HG03342 (cell line): ENCODE measurements around the gene MARVELD2.
"Not testable (repeated sequence)": the region's sequence is repeated elsewhere in the genome, so short reads cannot be mapped to it uniquely, and the experiment has no call there.

Experiments
- ATAC-seq: cut with Tn5 transposase; IDR thresholded peaks from one replicate; pipeline ENCODE4 v1.9.1; 2021; ENCODE audit warnings: mild to moderate bottlenecking, moderate library complexity; ENCODE audit not compliant: unreplicated experiment

MARVELD2 gene, protein sequence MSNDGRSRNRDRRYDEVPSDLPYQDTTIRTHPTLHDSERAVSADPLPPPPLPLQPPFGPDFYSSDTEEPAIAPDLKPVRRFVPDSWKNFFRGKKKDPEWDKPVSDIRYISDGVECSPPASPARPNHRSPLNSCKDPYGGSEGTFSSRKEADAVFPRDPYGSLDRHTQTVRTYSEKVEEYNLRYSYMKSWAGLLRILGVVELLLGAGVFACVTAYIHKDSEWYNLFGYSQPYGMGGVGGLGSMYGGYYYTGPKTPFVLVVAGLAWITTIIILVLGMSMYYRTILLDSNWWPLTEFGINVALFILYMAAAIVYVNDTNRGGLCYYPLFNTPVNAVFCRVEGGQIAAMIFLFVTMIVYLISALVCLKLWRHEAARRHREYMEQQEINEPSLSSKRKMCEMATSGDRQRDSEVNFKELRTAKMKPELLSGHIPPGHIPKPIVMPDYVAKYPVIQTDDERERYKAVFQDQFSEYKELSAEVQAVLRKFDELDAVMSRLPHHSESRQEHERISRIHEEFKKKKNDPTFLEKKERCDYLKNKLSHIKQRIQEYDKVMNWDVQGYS

DNA sequence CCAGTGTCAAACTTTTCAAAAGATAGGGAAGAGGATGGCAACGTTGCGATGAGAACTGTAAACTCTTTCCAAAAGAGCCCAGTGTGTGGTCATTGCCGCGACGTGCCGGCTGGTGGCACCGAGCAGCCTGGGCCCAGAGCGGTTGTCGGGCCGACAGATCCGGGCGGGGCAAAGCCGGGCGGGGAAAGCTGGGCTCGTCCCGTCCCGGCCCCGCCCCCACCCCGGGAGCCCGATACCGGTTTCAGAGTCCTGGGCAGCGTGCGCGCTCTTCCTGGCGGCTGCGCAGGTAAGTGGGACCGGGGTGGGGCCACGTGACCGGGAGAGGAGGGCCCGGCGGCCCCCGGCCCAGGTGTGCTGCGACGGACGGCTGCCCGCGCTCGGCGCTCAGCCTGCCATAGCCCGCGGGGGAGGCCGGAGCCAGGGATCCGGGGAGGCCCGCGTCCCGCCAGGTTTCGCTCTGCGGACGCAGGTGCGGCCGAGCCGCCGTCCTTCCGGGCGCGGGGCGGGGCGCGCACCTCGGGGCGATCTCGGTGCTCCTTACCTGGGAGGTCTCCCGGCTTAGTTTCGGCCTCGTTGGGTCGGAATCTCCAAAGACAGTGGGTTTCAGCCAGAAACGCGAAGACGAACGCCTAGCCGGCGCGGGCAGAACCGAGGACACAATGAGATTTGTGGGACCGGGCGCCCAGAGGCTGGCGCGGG, at the start of gene MARVELD2:
Gene MARVELD2 (plus strand): TSS at position 232 of the 699 bp plus-strand sequence. CDS start 4,270 bp downstream, outside the sequence.
- ATAC-seq = peak; percentile 60

DNA sequence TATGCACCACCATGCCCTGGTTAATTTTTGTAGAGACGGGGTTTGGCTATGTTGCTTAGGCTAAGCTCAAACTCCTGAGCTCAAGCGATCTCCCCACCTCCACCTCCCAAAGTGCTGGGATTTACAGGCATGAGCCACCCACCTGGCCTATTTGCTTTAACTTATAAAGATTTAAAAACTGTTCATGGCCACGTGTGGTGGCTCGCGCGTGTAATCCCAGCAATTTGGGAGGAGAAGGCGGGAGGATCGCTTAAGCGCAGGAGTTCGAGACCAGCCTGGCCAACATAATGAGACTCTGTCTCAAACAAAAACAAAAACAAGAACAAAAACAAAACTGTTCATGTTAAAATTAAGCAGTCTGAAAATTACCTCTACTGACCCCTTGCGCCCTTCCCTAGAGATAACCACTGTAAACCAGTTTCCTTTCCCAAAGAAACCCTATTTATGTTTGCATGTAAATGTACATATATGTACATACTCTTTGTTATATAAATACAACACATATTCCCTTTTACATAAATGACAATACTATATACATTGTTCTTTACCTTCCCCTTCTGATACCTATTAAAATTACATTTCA, 47.1 kb upstream of the MARVELD2 start:
- ATAC-seq = no peak

DNA sequence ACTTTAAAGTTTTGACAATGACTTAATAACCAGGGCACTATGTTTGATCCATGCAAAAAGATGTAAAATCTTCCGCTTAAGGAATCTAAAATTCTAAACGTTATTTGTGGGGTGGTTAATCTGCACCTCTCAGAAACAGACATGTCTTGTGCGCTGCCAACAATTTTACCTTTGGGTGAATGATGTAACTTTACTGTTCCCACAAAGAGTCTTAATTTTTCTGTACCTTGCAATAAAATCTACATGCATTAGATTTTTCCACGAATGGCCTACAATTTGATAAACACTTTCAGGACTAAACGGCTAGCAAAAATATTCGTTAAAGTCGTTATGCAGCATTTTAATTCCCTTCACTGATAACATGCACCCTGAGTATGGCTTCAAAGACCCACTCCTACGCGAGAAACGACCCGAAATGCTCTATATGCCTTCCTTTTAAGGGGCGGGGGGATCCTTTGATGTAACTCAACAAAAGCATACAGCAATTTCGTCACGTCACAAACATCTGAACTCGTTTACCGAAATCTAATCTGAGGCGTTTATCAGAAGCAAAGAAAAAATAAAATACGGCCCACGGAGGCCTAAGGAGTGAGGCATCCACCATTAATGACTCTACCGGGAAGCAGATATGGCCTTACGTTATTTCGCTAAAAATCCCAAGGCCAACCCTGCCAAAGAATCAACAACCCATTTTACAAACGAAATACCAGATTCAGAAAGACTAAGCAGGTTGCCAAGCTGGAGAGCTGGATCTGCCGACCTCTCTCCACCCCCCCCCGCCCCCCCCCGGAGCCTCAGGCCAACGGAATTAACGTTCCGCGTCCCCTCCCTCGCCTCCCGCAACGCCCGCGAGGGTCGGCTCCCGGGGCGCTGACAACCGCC, 46.2 kb upstream of the MARVELD2 start:
- no peak for ATAC-seq

DNA sequence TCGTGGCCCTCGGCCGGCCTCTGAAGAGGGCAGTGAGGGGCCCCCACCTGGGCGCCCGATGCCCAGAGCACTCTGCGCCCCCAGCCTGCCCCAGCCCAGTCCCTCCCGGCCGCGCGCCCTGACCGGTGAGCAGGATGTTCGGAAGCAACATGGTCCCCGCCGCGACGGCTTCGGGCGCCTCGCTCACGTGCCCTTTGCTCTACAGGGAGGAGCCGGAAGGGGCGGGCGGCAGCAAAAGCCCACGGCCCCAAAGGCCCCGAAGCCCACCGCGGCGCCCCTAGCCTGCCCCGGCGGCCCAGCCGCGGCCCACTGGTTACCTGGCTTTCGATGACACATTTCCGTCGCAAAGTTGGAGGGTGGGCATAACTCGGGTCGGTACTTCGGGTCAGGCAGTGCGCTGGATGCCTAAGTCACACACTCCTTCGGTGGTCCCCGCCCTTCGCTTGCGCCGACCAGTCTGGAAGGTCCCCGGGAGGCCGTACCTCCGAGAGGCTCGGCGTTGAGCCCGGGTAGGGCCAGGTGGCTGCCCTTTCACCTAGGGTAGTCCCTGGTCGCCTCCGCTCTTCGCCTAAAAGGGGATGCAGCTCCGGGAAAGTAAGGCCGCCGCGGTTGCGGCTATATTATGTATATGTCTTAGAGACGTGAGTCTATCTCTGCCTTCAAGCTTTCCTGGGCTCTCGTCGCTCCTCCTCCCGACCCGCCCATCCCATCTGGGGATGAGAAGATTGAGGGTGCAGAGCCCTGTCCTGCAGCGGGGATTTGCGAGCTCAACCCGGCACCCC, 45.4 kb upstream of the MARVELD2 start, which contains the start of the genes AK6, RAD17 and TAF9:
Gene AK6 (minus strand): TSS at position 181 of the 782 bp plus-strand sequence. CDS start 30 bp downstream, at position 151.
Gene RAD17 (plus strand): TSS at position 479 of the 782 bp plus-strand sequence. CDS start 2,391 bp downstream, outside the sequence.
Gene TAF9 (minus strand): TSS at position 181 of the 782 bp plus-strand sequence. CDS start 3,783 bp downstream, outside the sequence.
- ATAC-seq = peak; percentile 88

DNA sequence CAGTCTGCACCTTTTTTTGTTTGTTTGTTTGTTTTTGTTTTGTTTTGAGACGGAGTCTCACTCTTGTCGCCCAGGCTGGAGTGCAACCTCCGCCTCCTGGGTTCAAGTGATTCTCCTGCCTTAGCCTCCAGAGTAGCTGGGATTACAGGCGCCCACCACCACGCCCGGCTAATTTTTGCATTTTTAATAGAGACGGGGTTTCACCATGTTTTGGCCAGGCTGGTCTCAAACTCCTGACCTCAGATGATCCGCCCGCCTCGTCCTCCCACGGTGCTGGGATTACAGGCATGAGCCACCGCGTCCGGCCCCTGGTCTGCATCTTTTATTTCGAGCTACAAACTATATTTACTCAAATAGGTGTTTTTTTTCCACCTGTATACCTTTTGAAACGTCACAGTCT, 44.6 kb upstream of the MARVELD2 start:
- not testable (repeated sequence) for ATAC-seq

DNA sequence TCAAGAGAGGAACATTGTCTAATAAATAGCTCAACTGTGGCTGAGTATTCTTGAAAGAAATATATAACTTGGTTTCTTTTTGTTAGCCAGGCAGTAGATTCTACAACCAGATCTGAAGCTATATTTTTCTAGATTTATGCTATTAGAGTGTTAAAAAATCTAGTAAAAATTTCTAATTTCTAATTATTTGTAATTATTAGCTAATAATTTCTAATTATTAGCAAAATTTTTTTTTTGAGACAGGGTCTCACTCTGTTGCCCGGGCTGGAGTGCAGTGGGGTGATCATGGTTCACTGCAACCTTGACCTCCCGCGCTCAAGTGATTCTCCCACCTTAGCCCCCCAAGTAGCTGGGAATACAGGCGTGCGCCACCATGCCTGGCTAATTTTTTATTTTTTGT, 42.5 kb upstream of the MARVELD2 start:
- no peak for ATAC-seq

DNA sequence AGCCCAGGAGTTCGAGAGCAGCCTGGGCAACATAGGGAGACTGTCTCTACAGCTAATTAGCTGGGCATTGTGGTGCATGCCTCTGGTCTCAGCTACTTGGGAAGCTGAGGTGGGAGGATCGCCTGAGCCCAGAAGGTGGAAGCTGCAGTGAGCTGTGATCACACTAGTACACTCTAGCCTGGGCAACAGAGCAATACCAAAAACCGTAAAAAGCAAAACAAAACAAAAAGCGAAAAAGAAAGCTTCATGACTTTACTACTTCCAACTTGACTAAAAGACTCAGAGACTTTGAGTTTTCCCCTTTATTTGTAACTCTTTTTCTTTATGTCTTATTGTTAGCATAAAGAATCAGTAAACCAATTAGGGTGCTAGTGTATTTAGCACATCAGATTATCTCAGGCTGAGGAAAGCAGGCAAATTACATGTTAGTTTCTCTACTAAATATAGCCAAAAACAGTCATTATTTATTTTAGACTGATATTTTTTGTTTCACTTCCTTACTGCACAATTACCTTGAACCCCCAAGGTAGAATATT, 39.9 kb upstream of the MARVELD2 start:
- ATAC-seq = peak; percentile 77

DNA sequence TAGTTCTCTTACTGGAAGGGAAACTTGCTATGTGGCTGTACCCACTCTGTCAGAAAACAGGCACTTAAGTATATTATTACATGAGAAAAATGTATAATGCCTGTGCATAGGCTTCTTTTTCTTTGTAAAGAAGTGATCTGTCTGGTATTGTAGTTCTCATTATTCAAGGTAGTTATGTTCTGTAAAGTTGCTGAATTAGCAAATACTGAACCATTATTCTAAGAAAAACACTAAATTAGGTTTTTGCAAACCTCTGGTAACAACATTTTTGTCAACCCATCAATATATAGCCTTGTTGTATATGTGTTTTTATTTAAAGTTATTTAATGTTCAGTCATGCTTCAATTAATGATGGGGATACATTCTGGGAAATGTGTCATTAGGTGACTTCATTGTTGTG, 36.5 kb upstream of the MARVELD2 start:
- no peak for ATAC-seq

DNA sequence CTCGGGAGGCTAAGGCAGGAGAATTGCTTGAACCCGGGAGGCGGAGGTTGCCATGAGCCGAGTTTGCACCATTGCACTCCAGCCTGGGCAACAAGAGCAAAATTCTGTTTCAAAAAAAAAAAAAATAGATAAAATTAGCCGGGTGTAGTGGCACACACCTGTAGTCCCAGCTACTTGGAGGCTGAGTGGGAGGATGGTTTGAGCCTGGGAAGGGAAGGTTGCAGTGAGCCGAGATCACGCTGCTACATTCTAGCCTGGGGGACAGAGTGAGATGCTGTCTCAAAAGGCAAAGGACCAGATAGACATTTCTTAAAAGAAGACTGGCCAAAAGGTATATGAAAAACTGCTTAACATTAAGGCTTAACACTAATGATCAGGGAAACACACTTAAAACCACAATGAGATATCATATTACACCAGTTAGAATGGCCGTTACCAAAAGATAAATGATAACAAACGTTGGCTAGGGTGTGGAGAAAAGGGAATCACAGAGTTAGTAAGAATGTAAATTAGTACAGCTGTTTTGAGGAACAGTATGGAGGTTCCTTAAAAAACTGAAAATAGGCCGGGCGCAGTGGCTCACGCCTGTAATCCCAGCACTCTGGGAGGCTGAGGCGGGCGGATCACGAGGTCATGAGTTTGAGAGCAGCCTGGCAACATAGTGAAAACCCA, 10.1 kb upstream of the MARVELD2 start:
- no peak for ATAC-seq

DNA sequence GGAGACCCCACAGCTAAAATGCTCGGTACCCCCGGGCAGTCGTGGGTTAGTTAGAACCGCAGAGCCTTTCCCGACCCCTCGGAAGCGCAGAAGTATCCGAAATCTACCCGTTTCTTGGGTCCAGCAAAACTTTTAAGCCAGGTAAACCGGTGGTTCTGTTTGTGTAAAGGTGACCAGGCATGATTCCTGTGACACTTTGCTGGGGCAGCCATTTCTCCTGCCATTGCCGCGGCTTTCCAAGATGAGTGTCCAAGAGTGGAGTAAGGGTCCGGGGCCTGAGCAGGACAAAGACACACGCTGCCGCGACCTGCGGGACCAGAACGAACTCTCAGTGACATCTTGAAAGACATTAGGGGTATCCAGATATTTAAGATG, 655 bp downstream of the MARVELD2 start:
- no peak for ATAC-seq

DNA sequence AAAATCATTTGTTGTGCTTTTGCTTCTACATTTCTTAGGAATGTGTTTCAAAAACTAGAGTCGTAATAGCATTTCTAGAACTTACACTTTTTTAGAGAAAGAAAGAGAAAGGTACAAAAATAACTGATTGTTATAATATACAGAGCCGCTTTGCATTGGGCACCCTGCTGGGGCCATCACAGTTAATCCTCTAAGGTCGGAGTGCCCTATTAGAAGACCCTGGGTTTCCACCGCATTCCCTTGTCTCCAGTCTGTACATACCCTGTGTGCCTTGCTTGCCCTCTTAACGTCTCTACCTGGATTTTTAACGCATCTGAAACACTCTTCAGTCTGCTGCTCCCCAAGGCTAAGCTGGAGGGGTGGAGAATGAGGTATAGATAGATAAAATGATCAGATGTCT, 1.3 kb downstream of the MARVELD2 start:
- no peak for ATAC-seq

DNA sequence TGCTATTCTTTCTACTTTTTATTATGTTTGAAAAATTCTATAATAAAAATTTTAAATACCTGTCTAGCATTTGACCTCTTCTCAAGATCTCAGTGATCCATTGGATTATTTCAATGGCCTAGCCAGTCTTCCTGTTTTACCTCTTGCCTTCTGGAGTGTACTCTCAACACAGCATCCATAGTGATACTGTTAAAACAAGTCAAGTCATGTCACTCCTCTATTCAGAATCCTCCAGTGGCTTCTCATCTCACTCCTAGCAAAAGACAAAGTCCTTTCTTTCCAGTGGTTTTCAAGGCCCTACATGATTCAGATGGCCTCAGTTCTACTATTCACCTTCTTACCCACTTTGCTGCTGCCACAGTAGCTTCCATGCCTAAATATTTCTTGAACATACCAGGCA, 1.8 kb downstream of the MARVELD2 start:
- no peak for ATAC-seq

DNA sequence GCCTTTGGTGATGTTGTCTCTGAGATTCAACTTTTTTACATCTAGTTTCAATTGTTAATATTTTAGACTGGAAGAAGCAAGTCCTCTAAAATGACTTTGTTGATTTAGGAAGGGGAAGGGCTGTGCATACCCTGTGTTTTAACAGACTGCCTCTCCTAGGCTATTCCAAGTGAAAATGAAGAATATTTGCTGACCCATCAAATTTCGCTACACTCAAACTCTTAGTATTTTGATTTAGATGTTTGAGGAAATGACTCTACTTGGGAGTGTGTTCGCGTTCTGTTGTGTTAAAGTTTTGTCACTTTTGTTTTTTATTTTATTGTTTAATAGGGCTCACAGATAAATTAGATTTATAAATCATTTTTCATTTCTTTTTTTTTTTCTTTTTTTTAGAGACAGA, 3.6 kb downstream of the MARVELD2 start:
- ATAC-seq = no peak

DNA sequence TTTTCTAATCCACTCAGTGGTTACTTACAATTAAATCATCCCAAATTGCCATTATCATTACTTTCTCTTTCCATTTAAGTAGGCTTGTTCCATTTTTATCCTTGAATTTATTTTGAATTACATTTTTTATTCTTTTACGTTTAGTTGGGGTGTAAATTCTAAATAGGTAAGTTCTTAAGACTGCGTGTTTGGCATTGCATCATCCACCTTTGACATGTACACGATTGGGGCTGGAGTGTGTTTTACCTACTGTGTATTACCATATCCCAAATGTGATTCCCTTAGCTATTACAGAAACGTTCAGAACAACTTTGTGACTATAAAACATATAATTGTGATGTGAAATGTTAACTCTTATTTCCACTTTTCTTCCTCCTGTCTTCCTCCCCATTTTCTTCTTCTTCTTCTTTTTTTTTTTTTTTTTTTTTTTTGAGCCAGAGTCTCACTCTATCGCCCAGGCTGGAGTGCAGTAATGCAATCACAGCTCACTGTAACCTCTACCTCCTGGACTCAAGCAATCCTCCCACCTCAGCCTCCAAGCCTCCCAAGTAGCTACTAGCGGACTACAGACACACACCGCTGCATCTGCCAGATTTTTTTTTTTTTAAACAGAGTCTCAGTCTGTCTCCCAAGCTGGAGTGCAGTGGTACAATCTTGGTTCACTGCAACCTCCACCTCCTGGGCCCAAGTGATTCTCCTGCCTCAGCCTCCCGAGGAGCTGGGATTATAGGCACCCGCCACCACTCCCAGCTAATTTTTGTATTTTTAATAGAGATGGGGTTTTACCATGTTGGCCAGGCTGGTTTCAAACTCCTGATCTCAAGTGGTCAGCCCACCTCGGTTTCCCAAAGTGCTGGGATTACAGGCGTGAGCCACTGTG, 16.7 kb downstream of the MARVELD2 start:
- no peak for ATAC-seq

DNA sequence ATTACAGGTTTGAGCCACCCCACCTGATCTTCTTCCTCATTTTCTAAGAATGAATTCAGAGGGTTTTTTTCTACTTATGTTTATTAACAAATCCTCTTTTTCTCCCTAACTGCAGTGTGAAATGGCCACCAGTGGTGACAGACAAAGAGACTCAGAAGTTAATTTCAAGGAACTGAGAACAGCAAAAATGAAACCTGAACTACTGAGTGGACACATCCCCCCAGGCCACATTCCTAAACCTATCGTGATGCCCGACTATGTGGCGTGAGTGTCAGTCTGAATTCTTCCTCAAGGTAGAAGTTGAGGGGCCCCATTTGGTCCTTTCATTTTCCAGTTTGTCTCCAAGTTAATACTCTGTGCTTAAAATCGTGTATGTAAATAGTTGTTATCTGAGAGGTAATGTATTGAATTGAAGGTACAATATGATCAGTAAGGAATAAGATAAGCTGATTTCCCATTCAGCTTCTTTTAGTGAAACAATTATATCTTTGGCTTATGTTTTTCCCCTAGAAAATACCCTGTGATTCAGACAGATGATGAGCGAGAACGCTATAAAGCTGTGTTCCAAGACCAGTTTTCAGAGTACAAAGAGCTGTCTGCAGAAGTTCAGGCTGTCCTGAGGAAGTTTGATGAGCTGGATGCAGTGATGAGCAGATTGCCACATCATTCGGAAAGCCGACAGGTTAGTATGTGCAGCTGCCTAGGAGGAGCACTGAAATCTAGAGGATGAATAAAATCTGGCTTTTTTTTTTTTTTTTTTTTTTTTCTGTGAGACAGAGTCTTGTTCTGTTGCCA, 17.7 kb downstream of the MARVELD2 start:
- peak; percentile 55 for ATAC-seq

DNA sequence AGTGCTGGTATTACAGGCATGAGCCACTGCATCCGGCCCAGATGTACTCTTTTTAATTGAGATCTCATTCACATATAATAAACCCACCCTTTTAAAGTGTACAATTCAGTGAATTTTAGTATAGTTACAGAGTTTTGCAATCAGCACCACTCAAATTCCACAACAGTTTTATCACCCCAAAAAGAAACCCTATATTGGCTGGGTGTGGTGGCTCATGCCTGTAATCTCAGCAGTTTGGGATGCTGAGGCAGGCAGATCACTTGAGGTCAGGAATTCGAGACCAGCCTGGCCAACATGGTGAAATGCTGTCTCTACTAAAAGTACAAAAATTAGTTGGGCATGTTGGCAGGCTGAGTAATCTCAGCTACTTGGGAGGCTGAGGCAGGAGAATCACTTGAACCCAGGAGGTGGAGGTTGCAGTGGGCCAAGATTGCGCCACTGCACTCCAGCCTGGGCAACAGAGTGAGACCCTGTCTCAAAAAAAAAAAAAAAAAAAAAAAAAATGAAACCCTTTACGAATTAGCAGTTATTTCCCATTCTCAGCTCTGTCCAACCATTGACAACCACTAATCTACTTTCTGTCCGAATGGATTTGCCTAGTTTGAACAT, 20.5 kb downstream of the MARVELD2 start:
- not testable (repeated sequence) for ATAC-seq
